A673 (cell line): Measurements from ENCODE around the gene PPP2R2D.

Experiments
- CTCF ChIP-seq: fragments of 300-800, 200-600 bp; sonication (generic); conservative IDR thresholded peaks from 2 replicates; pipeline ENCODE4 v1.5.1; 2017; ENCODE audit warnings: low read depth, mild to moderate bottlenecking, antibody characterized with exemption, low read length, moderate library complexity, mixed read lengths
- EZH2 ChIP-seq: fragments of 200-600 bp; sonication (generic); IDR thresholded peaks from 2 replicates; pipeline ENCODE4 v1.6.1; 2017; ENCODE audit warnings: borderline replicate concordance, low read depth, mild to moderate bottlenecking, mixed read lengths, antibody characterized with exemption, low read length; ENCODE audit not compliant: poor library complexity, severe bottlenecking

GRCh38 chr10:131872827-131873375 is 27.9 kb upstream of the PPP2R2D start:
- TF ChIP-seq CTCF (no peak), EZH2 (no peak)
